Kidney capillary endothelial cell (primary cell): ENCODE results near the gene BCL2L11.

Experiments used
- DNase-seq: peaks from one replicate; pipeline ENCODE4 v3.0.0-alpha.2; 2018; ENCODE audit warnings: low spot score

BCL2L11 gene

GRCh38 chr2:111191877-111192276, 71.2 kb downstream of the BCL2L11 start:
- DNase-seq: no peak

DNA sequence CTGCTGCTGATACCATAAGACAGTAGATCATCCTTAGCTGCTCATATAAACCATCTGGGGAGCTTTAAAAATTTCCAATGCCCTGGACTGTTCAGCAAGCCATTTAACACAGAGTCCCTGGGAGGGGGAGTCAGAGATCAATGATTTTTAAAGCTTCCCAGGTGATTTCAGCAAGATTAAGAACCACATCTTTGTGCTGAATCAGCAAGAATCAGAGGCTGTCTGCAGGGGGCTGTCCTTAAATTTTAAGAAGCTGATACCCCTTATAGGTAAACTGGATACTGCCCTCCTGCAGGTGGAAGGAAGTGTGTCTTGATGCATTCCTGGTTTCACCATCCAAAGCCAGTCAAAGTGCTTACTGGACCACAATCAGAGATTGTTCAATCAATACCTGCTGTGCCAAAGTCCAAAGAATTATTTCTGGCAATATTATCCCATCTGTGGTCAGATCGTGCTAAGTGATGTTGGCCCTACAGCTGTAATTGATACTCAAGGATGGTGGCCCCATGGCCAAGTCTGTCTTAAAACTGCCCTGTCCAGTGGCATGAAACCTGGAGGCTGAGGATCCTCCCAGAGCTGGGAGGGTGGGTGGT, 72.2 kb downstream of the BCL2L11 start:
- DNase-seq: no peak

DNA sequence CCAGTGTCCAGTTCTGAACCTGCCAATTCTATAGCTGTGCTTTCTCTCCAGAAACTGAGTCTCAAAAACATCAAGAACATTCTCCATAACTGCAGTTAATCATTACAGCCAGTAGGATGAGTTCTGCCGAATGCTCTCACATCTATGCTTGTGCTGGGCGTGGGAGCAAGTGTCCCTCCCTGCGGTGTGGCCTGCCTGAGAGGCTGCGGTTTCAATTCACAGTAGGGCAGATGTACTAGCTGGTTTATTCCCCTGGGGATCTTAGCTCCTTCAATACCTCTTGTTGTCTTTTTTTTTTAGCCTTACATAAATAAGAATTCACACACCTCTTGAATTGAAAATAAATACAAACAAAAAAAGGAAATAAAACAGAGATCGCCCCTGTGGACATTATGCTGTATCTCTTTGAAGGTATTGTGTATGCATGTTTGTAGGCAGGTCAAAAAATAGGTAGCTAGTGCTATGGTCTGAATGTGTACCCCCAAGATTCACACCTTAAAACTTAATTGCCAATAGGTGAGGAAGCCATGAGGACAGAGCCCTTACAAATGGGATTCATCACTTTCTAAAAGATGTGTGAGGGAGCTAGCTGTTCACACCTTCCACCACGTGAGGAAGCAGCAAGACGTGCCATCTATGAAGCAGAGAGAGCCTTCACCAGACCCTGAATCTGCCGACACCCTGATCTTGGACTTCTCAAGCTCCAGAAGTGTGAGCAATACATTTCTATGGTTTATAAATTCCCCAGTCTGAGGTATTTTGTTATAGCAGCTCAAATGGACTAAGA, 74.3 kb downstream of the BCL2L11 start:
- DNase-seq: no peak

GRCh38 chr2:111196435-111196834, 75.7 kb downstream of the BCL2L11 start:
- no peak for DNase-seq

- no peak for DNase-seq
These were observed 78.0 kb downstream of the BCL2L11 start for GRCh38 chr2:111198701-111199100.

DNA sequence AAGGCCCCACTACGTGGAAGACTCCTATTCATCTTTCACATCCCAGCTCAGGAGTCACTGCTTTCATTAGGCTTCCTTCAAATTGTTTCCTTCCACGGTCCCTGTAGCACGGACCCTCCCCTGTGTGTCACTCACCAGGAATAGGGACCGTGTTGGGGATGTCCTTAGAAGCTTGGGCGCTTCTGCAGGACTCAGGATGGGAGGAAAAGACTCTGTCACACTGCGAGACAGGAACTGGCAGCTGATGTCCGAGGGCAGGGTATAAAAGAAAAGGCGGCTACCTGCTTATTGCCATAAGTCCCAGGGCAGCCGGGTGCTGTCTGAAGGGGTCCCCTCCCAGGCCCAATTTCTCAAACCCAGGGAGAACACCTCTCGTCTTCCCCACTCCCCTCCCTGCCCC, 79.1 kb downstream of the BCL2L11 start:
- no peak for DNase-seq

GRCh38 chr2:111200333-111200881, 79.7 kb downstream of the BCL2L11 start:
- DNase-seq: no peak

- no peak for DNase-seq
These were observed 80.5 kb downstream of the BCL2L11 start for GRCh38 chr2:111201214-111201613.

- DNase-seq: no peak
These were observed 81.7 kb downstream of the BCL2L11 start for GRCh38 chr2:111202266-111203040.

DNA sequence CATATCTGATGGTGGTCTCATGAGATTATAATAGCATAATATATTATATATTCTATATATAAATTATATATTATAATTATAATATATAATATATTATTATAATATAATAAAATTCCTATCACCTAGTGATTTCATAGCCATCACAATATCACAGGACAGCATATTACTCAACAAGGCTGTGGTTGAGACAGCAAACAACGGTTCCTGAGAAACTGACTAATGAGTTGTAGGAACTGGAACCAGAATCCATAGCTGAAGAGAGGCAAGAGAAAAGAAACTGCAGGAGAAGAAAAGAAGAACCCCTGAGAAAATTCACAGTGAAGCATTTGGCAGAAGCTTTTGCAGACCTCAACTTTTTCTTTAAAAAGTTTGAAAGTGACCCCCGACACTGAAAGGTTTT, 84.0 kb downstream of the BCL2L11 start:
- DNase-seq: no peak

GRCh38 chr2:111205774-111206173, 85.1 kb downstream of the BCL2L11 start:
- no peak for DNase-seq

DNA sequence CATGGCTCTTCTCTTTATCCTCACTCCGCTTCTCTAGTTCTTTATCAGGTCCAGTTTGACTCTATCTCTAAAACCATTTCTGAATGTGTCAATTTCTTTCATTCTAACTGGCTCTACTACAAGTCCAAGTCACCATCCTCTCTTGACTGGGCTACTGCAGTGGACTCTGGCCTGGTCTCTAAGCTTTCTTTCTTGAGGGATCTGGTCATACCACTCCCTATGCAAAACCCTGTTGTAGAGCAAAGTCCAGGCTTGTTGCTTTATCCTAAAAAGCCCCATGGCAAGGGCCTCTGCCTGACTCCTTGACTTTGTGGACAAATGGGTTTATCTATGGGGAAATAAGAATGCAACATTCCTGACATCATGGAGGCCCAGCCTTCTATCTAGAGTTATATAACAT, 87.1 kb downstream of the BCL2L11 start:
- no peak for DNase-seq

GRCh38 chr2:111208639-111209038, 87.9 kb downstream of the BCL2L11 start:
- DNase-seq: no peak

DNA sequence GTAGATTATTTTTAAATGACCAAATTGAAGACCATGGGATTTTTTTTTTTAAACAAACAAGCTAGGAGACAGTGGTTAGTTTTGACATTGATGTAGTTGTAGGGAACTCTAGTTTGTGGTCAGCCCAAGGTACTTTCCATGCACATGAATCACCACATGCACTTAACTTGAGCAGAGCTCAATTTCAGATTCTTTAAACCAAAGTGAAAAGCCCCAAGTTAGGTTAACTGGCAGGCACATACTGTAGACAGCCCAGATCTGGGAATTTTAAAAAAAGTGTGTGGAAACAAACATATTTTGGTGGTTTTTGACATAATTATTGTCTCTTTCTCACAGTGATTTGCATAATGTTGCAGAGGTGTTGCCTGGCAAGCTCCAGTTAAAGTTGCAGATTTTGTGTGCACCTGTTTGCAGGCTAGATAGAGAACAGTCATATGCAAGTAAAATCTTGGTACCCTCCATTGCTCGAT, 88.4 kb downstream of the BCL2L11 start:
- no peak for DNase-seq

- DNase-seq: no peak
These were observed 89.3 kb downstream of the BCL2L11 start for GRCh38 chr2:111210036-111210435.

DNA sequence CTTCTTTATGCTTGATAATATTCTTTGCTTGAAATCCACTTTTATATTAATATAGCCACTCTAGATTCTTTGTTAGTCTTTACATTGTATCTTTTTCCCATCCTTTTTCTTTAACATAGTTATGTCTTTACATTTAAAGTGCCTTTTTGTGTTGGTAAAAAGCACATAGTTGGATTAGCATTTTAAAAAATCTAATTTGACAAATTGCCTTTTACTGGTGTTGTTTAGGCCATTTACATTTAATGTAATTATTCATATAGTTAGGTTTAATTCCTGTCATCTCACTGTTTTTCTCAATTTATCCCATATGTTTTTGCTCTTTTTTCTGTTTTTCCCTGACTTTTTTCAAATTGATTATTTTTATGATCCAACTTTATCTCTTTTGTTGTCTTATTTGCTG, 93.2 kb downstream of the BCL2L11 start:
- no peak for DNase-seq

GRCh38 chr2:111216811-111217652, 96.3 kb downstream of the BCL2L11 start:
- no peak for DNase-seq
